Astrocyte of the spinal cord (primary cell): ENCODE measurements around the gene DDAH2.

ENCODE experiments used
- DNase-seq: peaks from one replicate; pipeline ENCODE4 v3.0.0; 2011; ENCODE audit warnings: low read depth, low spot score
- H3K4me3 ChIP-seq: 2 replicates; pipeline ENCODE4 v1.5.1; 2011; ENCODE audit warnings: low read depth, mild to moderate bottlenecking, low read length, moderate library complexity
- CTCF ChIP-seq: IDR thresholded peaks from 2 replicates; pipeline ENCODE4 v1.5.1; 2012; ENCODE audit warnings: low read depth, mild to moderate bottlenecking, low read length, inconsistent platforms
- in situ Hi-C: cut with HindIII; loops from 2 replicates; pipeline ENCODE4 v1.10.0; 2017; ENCODE audit warnings: low sequenced_read_pairs

Gene DDAH2

GRCh38 chr6:31686483-31686882 is 42.6 kb downstream of the DDAH2 start:
- no peak for TF ChIP-seq CTCF
- DNase-seq = no peak
- H3K4me3 ChIP-seq = no peak overlapping the region
- in situ Hi-C loops = no loop called here

GRCh38 chr6:31683591-31683990 is 45.5 kb downstream of the DDAH2 start:
- no peak overlapping the region for H3K4me3 ChIP-seq
- DNase-seq = no peak
- TF ChIP-seq CTCF = no peak
- in situ Hi-C loops = no loop called here

- TF ChIP-seq CTCF = no peak
- peak overlapping the region; percentile 35 for H3K4me3 ChIP-seq
- in situ Hi-C loops = no loop called here
- no peak for DNase-seq
Observed at GRCh38 chr6:31681135-31681671, 47.9 kb downstream of the DDAH2 start.

- peak; percentile 71 for TF ChIP-seq CTCF
- in situ Hi-C loops = no loop called here
- peak within 1 kb of the TSS; percentile 35 for H3K4me3 ChIP-seq
- DNase-seq = peak; percentile 91
Observed at GRCh38 chr6:31680226-31681134, 48.6 kb downstream of the DDAH2 start, which contains the start of gene LY6G5C. TSS of gene LY6G5C (minus strand) at chr6:31681067. CDS start at chr6:31680373, 694 bp downstream.

- TF ChIP-seq CTCF = no peak
- no peak overlapping the region for H3K4me3 ChIP-seq
- no peak for DNase-seq
- in situ Hi-C loops = no loop called here
Observed at GRCh38 chr6:31677955-31678354, 51.1 kb downstream of the DDAH2 start.
